ENCODE data around the gene FOXN3. TPM values are rescaled to one million over a fixed set of nuclear protein-coding genes. Genes with fewer than 3 reads are reported as not detected.
A peak's percentile ranks its signal among the peaks of the same experiment; 100 is the strongest.

FOXN3 gene
- total RNA-seq, 1 donor from 2014 or later: 41.4 TPM

DNA sequence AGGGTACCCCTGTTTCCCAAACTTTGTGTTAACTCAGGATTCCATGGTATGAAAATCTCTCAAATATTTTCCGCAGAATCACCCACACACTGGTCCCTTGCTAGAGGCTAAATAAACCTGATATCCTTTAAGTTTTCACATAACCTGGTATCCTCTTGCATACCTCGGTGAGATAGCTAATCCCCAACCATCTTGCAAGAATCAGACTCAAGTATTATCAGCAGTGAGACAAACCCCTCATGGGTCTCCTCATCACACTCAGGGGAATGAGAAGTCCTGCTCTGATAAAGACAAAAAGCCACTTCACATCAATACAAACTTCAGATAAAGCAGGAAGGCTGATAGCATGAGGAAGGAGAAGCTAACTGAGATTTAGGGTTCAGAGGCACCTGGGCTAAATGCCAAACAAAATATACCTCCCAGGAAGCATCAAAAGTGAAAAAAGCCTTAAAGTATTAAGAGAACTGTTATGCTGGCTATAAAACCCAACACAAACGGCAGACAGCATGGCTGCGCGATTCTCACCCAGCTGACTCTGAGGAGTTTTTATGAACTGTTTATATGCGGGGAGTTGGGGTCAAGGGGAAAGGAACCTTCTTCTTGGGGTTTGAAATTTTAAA lies 96.5 kb downstream of the FOXN3 start:
- H3K27me3 Mint-ChIP-seq (ENCODE audit: low read depth): no peaks in the 10 kb centered on the region
- DNase-seq (ENCODE audit: low read depth, low spot score): no peak
- no peaks in the 10 kb centered on the region for H3K4me1 Mint-ChIP-seq
- peaks cover 18% of the 10 kb centered on the region for H3K36me3 Mint-ChIP-seq (ENCODE audit: low read depth)
- no peak overlapping the region for H3K4me3 Mint-ChIP-seq
- no peak for TF ChIP-seq CTCF (conservative IDR thresholded peaks at IDR 0.05)
- H3K9me3 Mint-ChIP-seq: peaks cover 13% of the 10 kb centered on the region
- H3K27ac Mint-ChIP-seq (ENCODE audit: unreplicated experiment): peak overlapping the region; percentile 14

GRCh38 chr14:89319687-89320086 lies 97.3 kb downstream of the FOXN3 start:
- DNase-seq (ENCODE audit: low read depth, low spot score): no peak
- Mint-ChIP-seq H3K4me1 (no peaks in the 10 kb centered on the region), H3K36me3 (ENCODE audit: low read depth) (peaks cover 20% of the 10 kb centered on the region), H3K27me3 (ENCODE audit: low read depth) (no peaks in the 10 kb centered on the region), H3K4me3 (no peak overlapping the region), H3K27ac (ENCODE audit: unreplicated experiment) (no peak overlapping the region), H3K9me3 (peaks cover 13% of the 10 kb centered on the region)
- TF ChIP-seq CTCF (conservative IDR thresholded peaks at IDR 0.05): no peak

DNA sequence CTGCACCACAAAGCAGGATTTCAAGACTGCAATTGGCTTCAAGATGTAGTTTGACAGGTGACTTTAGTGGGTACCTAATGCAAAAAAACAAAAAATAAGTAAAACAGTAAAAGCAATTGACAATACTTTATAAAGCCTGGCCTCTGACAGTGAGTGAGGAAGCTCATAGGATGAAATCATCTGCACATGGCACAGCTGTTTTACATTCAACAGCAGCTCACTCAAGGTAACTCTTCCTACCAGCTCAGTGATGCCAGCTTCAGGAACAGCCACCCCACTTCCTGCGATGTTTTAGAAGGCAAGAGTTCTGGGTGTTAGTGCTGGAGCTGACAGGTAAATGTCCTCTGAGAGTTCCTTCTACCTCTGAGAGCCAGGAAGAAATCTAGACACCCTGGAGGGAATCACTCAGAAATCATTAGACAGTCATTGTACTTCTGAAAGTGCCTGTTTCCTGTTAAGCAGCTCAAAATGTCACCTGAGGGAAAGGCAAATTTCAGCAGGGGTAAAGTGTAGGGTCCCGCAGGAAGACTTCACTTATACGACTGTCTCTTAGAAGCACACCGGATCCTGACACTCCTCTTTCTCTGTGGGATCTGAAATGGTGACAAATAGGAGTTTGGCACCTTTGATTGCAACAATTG lies 99.9 kb downstream of the FOXN3 start:
- H3K36me3 Mint-ChIP-seq (ENCODE audit: low read depth): peaks cover 28% of the 10 kb centered on the region
- TF ChIP-seq CTCF (conservative IDR thresholded peaks at IDR 0.05): no peak
- DNase-seq (ENCODE audit: low read depth, low spot score): no peak
- peaks cover 21% of the 10 kb centered on the region for H3K9me3 Mint-ChIP-seq
- no peaks in the 10 kb centered on the region for H3K4me1 Mint-ChIP-seq
- no peak overlapping the region for H3K27ac Mint-ChIP-seq (ENCODE audit: unreplicated experiment)
- no peak overlapping the region for H3K4me3 Mint-ChIP-seq
- H3K27me3 Mint-ChIP-seq (ENCODE audit: low read depth): no peaks in the 10 kb centered on the region

DNA sequence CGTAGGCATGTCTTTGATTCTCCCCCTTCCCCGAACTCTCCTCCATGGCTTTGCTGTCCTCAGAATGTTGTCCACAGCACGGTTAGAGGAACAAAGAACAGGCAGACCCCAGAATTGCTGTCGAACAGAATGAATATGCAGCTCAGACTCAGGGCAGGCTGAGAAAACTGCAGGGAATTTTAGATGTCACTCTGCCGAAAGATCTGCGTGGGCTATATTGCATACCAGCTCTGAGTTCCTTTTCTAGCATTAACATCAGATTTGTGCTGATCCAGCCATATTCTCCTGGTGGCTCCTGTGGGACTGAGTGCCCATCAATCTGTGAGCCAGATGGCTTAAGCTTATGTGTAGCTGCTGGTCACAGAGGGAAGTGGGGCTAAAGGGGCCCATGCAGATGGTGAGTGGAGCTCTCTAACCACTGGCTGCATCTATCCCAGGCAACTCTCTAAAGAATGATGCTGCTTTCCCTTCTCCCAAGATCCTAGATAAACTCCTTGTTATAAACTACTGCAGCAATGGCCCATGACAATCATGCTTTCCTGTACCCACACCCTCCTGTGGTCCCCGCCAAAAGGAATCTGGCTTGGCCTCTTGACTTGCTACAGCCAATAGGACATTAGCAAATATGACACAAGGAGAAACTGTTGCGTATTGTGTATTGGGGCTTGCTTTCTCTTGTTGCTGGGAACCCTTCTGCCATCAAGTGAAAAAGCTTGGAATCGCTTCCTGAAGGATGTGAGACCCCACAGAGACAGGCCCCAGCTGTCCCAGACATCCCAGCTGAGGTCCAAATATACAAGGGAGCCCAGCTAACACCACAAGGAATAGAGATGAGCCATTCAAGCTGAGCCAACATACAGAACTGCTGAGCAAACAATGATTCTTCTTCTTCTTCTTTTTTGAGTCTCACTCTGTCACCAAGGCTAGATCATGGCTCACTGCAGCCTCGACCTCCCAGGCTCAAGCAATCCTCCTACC lies 101.3 kb downstream of the FOXN3 start:
- H3K27ac Mint-ChIP-seq (ENCODE audit: unreplicated experiment): peak overlapping the region; percentile 78
- peaks cover 21% of the 10 kb centered on the region for H3K9me3 Mint-ChIP-seq
- peaks cover 28% of the 10 kb centered on the region for H3K36me3 Mint-ChIP-seq (ENCODE audit: low read depth)
- DNase-seq (ENCODE audit: low read depth, low spot score): no peak
- TF ChIP-seq CTCF (conservative IDR thresholded peaks at IDR 0.05): no peak
- no peak overlapping the region for H3K4me3 Mint-ChIP-seq
- no peaks in the 10 kb centered on the region for H3K27me3 Mint-ChIP-seq (ENCODE audit: low read depth)
- H3K4me1 Mint-ChIP-seq: no peaks in the 10 kb centered on the region

- no peak for TF ChIP-seq CTCF (conservative IDR thresholded peaks at IDR 0.05)
- no peak for DNase-seq (ENCODE audit: low read depth, low spot score)
- Mint-ChIP-seq H3K4me1 (no peaks in the 10 kb centered on the region), H3K27ac (ENCODE audit: unreplicated experiment) (no peak overlapping the region), H3K36me3 (ENCODE audit: low read depth) (peaks cover 23% of the 10 kb centered on the region), H3K27me3 (ENCODE audit: low read depth) (no peaks in the 10 kb centered on the region), H3K4me3 (no peak overlapping the region), H3K9me3 (peaks cover 17% of the 10 kb centered on the region)
These were observed 102.8 kb downstream of the FOXN3 start for GRCh38 chr14:89314274-89314673.

Measured in neural crest cell (in vitro differentiated cells).